Astrocyte (in vitro differentiated cells and primary cell): ENCODE measurements around the gene JSRP1.

Source experiments
- EZH2 ChIP-seq: IDR thresholded peaks from 2 replicates; pipeline ENCODE4 v1.6.1; 2012; ENCODE audit warnings: mild to moderate bottlenecking, low read length, inconsistent platforms; ENCODE audit not compliant: insufficient read depth
- TF ChIP-seq, protein P1 (sequence below): IDR thresholded peaks from 2 replicates; pipeline ENCODE4 v1.5.1; 2011; ENCODE audit warnings: low read depth, mild to moderate bottlenecking, inconsistent platforms, low read length, moderate library complexity; ENCODE audit not compliant: insufficient read depth

DNA sequence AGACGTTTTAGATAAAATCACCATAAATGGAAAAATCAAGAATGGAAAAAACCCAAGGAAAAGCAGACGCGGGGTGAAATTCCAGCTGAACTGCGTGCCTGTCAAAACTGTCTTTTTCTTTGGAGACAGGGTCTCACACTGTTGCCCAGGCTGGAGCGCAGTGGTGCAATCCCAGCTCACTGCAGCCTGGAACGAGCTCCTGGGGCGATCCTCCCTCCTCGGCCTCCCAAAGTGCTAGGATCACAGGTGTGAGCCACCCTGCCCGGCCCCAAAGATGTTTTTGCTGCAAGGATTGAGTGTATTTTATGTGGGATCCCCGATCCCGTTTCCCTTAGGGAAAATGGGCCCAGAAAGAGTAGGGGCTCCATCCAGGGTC lies 26.6 kb upstream of the JSRP1 start:
- TF ChIP-seq, protein P1, sequence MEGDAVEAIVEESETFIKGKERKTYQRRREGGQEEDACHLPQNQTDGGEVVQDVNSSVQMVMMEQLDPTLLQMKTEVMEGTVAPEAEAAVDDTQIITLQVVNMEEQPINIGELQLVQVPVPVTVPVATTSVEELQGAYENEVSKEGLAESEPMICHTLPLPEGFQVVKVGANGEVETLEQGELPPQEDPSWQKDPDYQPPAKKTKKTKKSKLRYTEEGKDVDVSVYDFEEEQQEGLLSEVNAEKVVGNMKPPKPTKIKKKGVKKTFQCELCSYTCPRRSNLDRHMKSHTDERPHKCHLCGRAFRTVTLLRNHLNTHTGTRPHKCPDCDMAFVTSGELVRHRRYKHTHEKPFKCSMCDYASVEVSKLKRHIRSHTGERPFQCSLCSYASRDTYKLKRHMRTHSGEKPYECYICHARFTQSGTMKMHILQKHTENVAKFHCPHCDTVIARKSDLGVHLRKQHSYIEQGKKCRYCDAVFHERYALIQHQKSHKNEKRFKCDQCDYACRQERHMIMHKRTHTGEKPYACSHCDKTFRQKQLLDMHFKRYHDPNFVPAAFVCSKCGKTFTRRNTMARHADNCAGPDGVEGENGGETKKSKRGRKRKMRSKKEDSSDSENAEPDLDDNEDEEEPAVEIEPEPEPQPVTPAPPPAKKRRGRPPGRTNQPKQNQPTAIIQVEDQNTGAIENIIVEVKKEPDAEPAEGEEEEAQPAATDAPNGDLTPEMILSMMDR: no peak
- TF ChIP-seq EZH2: no peak
